HL-60 (cell line): ENCODE measurements around the gene ZBP1.

Experiments
- DNase-seq, 2 experiments: peaks; one replicate each; pipeline ENCODE4 v3.0.0-alpha.2; 2010 to 2020; ENCODE audit warnings: low read depth in 1 of 2, low spot score in 1 of 2
- H3K27ac ChIP-seq: fragments of 250-450 bp; sonication (Bioruptor Pico); replicated peaks from 2 replicates; pipeline ENCODE4 v1.5.1; 2020; ENCODE audit warnings: mild to moderate bottlenecking, moderate library complexity
- H3K27me3 ChIP-seq: fragments of 250-450 bp; sonication (Bioruptor Pico); 2 replicates; pipeline ENCODE4 v1.5.1; 2021; ENCODE audit warnings: mild to moderate bottlenecking, moderate library complexity; ENCODE audit not compliant: insufficient read depth, poor library complexity, severe bottlenecking
- H3K4me3 ChIP-seq: replicated peaks from 2 replicates; pipeline ENCODE4 v1.5.1; 2011; ENCODE audit warnings: mild to moderate bottlenecking, control low read depth, low read length; ENCODE audit not compliant: insufficient read depth
- CTCF ChIP-seq: IDR thresholded peaks from one replicate; pipeline ENCODE4 v1.5.1; 2011; ENCODE audit warnings: low read length, control low read depth, inconsistent platforms; ENCODE audit not compliant: insufficient read depth
- GABPA ChIP-seq: IDR thresholded peaks from 2 replicates; pipeline ENCODE4 v1.6.1; 2012; ENCODE audit warnings: low read depth
- POLR2AphosphoS5 ChIP-seq: IDR thresholded peaks from 2 replicates; pipeline ENCODE4 v1.6.1; 2012; ENCODE audit warnings: low read depth
- REST ChIP-seq: IDR thresholded peaks from 2 replicates; pipeline ENCODE4 v1.6.1; 2012; ENCODE audit warnings: low read depth; ENCODE audit not compliant: insufficient replicate concordance
- SPI1 ChIP-seq: IDR thresholded peaks from 2 replicates; pipeline ENCODE4 v1.6.1; 2012; ENCODE audit warnings: low read depth, mild to moderate bottlenecking, borderline replicate concordance

The ZBP1 gene

GRCh38 chr20:57648878-57649616 lies 28.8 kb upstream of the ZBP1 start:
- Histone ChIP-seq H3K27me3 (peaks cover 8% of the 10 kb centered on the region), H3K27ac (no peak overlapping the region), H3K4me3 (no peak overlapping the region)
- TF ChIP-seq POLR2AphosphoS5 (no peak), SPI1 (no peak), GABPA (no peak), CTCF (no peak), REST (no peak)
- DNase-seq = no peak

- TF ChIP-seq SPI1 (no peak), GABPA (no peak), CTCF (no peak), REST (no peak), POLR2AphosphoS5 (no peak)
- Histone ChIP-seq H3K4me3 (no peak overlapping the region), H3K27ac (no peak overlapping the region), H3K27me3 (peaks cover 8% of the 10 kb centered on the region)
- no peak for DNase-seq
Observed at GRCh38 chr20:57647933-57648785, 27.9 kb upstream of the ZBP1 start.

DNA sequence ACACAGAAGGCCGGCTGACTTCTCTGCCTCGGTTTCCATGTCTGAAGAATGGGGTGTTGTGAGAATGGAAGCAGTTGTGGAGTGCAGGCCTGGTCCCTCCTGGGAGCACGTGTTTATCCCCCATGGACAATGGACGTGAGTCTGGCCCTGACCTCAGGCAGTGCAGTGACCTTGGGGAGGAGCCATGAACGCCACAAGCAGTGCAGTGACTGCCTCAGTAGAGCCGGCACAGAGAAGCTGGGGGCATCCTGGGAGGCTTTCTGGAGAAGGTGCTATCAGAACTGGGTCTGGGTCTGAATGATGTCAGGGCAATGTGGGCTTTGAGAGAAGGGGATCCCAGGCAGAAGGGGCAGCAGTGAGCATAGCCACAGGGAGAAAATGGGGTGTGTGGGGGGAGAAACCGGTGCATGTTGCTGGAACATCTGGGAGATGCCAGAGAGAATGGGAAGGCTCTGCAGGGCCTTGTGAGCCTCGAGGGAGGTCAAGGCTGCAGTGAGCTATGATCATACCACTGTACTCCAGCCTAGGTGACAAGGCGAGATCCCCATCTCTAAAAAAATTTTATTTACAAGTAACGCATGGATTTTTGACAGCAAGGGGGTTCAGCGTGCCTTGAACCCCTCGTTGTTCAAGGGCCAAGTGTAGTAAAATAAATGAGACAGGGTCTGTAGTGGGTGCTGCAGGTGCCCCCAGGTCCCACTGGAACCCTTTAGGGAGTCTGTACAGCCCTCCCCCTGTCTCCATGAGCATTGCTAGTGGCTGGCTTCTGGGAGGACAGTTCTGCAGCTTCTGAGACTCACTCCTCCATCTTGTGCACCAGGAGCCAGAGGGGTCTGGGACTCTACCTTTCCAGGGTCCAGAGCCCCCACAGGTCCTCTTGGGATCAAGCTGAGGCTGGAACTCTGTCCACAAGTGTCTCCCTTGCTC lies 27.0 kb upstream of the ZBP1 start:
- H3K27me3 ChIP-seq = peaks cover 8% of the 10 kb centered on the region
- TF ChIP-seq SPI1 = no peak
- no peak for TF ChIP-seq POLR2AphosphoS5
- no peak for TF ChIP-seq REST
- no peak for TF ChIP-seq CTCF
- TF ChIP-seq GABPA = no peak
- DNase-seq = no peak

More for the DNA sequence above, 27.0 kb upstream of the ZBP1 start:
- Histone ChIP-seq H3K4me3 (no peak overlapping the region), H3K27ac (no peak overlapping the region)
